ENCODE data around the gene TRIM59. TPM values are rescaled to one million over a fixed set of nuclear protein-coding genes. Genes with fewer than 3 reads are reported as not detected.

Gene TRIM59
- total RNA-seq, 1 donor from 2014 or later = 33.0 TPM

- H3K4me3 ChIP-seq (ENCODE audit: low read depth, low read length) = peak overlapping the region; percentile 82
- TF ChIP-seq CTCF (conservative IDR thresholded peaks at IDR 0.05; ENCODE audit: low read depth, low read length) = no peak
- no peak for DNase-seq (ENCODE audit: low read depth)
These were observed 48.9 kb downstream of the TRIM59 start for GRCh38 chr3:160400702-160401150.

GRCh38 chr3:160400030-160400701 is 49.4 kb downstream of the TRIM59 start:
- no peak for TF ChIP-seq CTCF (conservative IDR thresholded peaks at IDR 0.05; ENCODE audit: low read depth, low read length)
- no peak for DNase-seq (ENCODE audit: low read depth)
- peak overlapping the region; percentile 82 for H3K4me3 ChIP-seq (ENCODE audit: low read depth, low read length)

- TF ChIP-seq CTCF (conservative IDR thresholded peaks at IDR 0.05; ENCODE audit: low read depth, low read length) = no peak
- DNase-seq (ENCODE audit: low read depth) = peak; percentile 80
- H3K4me3 ChIP-seq (ENCODE audit: low read depth, low read length) = peak within 1 kb of the TSS; percentile 82
These were observed 50.2 kb downstream of the TRIM59 start, which contains the start of the genes IFT80 and SMC4 for GRCh38 chr3:160399125-160400029. TSS of gene IFT80 (minus strand) at chr3:160399225. CDS start at chr3:160384600, 14,625 bp downstream. TSS of gene SMC4 (plus strand) at chr3:160399650. CDS start at chr3:160400827, 1,177 bp downstream.

- no peak for TF ChIP-seq CTCF (conservative IDR thresholded peaks at IDR 0.05; ENCODE audit: low read depth, low read length)
- peak overlapping the region; percentile 82 for H3K4me3 ChIP-seq (ENCODE audit: low read depth, low read length)
- no peak for DNase-seq (ENCODE audit: low read depth)
These were observed 50.8 kb downstream of the TRIM59 start for GRCh38 chr3:160398820-160399124.

GRCh38 chr3:160395297-160395696 is 54.3 kb downstream of the TRIM59 start:
- no peak for TF ChIP-seq CTCF (conservative IDR thresholded peaks at IDR 0.05; ENCODE audit: low read depth, low read length)
- no peak for DNase-seq (ENCODE audit: low read depth)

GRCh38 chr3:160394009-160394392 is 55.6 kb downstream of the TRIM59 start:
- no peak for DNase-seq (ENCODE audit: low read depth)
- H3K4me3 ChIP-seq (ENCODE audit: low read depth, low read length) = no peak overlapping the region
- TF ChIP-seq CTCF (conservative IDR thresholded peaks at IDR 0.05; ENCODE audit: low read depth, low read length) = no peak

More at GRCh38 chr3:160395297-160395696, 54.3 kb downstream of the TRIM59 start:
- no peak overlapping the region for H3K4me3 ChIP-seq (ENCODE audit: low read depth, low read length)
